ENCODE measurements around the gene DGKD. TPM values are rescaled to one million over a fixed set of nuclear protein-coding genes. Genes with fewer than 3 reads are reported as not detected.

DGKD gene, protein sequence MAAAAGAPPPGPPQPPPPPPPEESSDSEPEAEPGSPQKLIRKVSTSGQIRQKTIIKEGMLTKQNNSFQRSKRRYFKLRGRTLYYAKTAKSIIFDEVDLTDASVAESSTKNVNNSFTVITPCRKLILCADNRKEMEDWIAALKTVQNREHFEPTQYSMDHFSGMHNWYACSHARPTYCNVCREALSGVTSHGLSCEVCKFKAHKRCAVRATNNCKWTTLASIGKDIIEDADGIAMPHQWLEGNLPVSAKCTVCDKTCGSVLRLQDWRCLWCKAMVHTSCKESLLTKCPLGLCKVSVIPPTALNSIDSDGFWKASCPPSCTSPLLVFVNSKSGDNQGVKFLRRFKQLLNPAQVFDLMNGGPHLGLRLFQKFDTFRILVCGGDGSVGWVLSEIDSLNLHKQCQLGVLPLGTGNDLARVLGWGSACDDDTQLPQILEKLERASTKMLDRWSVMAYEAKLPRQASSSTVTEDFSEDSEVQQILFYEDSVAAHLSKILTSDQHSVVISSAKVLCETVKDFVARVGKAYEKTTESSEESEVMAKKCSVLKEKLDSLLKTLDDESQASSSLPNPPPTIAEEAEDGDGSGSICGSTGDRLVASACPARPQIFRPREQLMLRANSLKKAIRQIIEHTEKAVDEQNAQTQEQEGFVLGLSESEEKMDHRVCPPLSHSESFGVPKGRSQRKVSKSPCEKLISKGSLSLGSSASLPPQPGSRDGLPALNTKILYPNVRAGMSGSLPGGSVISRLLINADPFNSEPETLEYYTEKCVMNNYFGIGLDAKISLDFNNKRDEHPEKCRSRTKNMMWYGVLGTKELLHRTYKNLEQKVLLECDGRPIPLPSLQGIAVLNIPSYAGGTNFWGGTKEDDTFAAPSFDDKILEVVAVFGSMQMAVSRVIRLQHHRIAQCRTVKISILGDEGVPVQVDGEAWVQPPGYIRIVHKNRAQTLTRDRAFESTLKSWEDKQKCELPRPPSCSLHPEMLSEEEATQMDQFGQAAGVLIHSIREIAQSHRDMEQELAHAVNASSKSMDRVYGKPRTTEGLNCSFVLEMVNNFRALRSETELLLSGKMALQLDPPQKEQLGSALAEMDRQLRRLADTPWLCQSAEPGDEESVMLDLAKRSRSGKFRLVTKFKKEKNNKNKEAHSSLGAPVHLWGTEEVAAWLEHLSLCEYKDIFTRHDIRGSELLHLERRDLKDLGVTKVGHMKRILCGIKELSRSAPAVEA
- 96.2 and 112 TPM in 2 replicates for total RNA-seq (2013; cell fraction: nucleolus; rRNA removed)
- 22.6 and 29.2 TPM in 2 replicates for total RNA-seq (2014; rRNA removed)
- 25.2 and 25.6 TPM in 2 replicates for total RNA-seq (2014; rRNA removed; fragmentation: Illumina TruSeq; extraction: Trizol)
- 81.9 and 82.7 TPM in 2 replicates for total RNA-seq (2021)
- 55.1 TPM for polyA plus RNA-seq (2011; ENCODE audit: low read depth)
- polyA plus RNA-seq (2011; rRNA removed) = 12.0 and 15.4 TPM in 2 replicates
- 7.8 and 9.9 TPM in 2 replicates for polyA plus RNA-seq (2011; cell fraction: cytosol; rRNA removed)
- polyA plus RNA-seq (2011; cell fraction: nucleus; rRNA removed) = 110 and 119 TPM in 2 replicates
- polyA plus RNA-seq (2012) = 70.0 and 82.2 TPM in 2 replicates
- 18.6 and 28.5 TPM in 2 replicates for polyA plus RNA-seq (2014; fragmentation: Illumina TruSeq; extraction: Trizol)
- 1 to 10 TPM; 2.7 to 3.1 TPM for polyA plus RNA-seq (2014; fragmentation: Nextera tagmentation; extraction: Ambion mirVana)
- 53.5 and 57.9 TPM in 2 replicates for polyA plus RNA-seq (2014; rRNA removed)
- 10 to 100 TPM; 29.2 to 32.1 TPM for polyA plus RNA-seq (2016; fragmentation: Nextera tagmentation; extraction: Ambion mirVana)
- polyA minus RNA-seq (2011; rRNA and poly(A)+ RNA removed) = 25.9 and 28.8 TPM in 2 replicates
- 4.5 and 6.2 TPM in 2 replicates for polyA minus RNA-seq (2011; cell fraction: cytosol; rRNA and poly(A)+ RNA removed)
- 16.9 and 28.6 TPM in 2 replicates for polyA minus RNA-seq (2011; cell fraction: nucleus; rRNA and poly(A)+ RNA removed)
- percentile 70 among the genes with signal in this experiment for Bru-seq, nascent RNA
- BruChase-seq, experiment 1, labeled RNA remaining after a 6-hour chase = percentile 77 among the genes with signal in this experiment
- percentile 69 among the genes with signal in this experiment for BruChase-seq, experiment 2, labeled RNA remaining after a 2-hour chase
- long read RNA-seq, experiment 1, partial matches to known transcripts = 3 of 3 reads
- long read RNA-seq, experiment 1, other reads (novel, unspliced or antisense) = 0 of 3 reads
- long read RNA-seq, experiment 2, partial matches to known transcripts = 1 of 3 reads
- long read RNA-seq, experiment 2, other reads (novel, unspliced or antisense) = 2 of 3 reads

DNA sequence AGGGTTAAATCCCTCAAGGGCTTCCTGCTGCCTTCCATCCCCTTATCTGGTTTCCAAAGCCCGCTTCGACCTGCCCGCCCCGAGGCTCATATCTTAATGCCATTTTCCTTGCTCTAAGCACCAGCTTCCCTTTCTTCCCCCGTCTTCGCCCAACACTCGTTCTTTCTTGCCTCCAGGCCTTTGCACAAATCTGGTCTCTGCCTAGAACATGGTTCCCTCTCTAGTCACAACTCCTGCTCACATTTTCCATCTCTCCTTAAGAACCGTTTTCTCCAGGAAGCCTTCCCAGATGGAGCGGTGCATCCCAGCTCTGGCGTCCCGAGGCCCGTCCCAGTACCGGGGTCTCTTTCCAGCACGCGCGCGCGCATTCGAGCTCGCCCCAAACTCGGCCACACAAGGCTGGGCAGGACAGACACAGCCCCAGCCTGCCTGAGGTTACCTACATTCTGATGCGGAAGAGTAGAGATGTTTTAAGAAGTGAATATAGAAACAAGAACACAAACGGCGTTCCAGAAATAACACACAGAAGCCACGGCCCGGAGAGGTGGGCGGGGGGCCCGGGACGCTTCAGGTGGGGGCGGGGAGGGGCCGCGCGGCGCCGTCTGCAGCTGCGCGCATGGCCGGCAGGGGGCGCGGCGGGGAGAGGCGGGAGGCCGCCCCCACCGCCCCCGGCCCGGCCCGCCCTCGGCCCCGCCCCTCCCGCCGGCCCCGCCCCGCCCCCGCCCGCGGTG, at the start of gene DGKD:
Gene DGKD, plus strand, starts transcription at position 726 of the 731 bp plus-strand sequence. CDS start 25 bp downstream, outside the sequence.
- Histone ChIP-seq H3K9me3 (replicated peaks; ENCODE audit: control insufficient read depth, insufficient read depth, low read length) (no peaks in the 10 kb centered on the region), H3K36me3 (ENCODE audit: control insufficient read depth in 2 of 2, insufficient read depth in 2 of 2, low read length in 1 of 2) (no peaks in the 10 kb centered on the region), H3K27me3 (replicated peaks in 1 of 2; ENCODE audit: control insufficient read depth in 2 of 2, insufficient read depth in 2 of 2, low read length in 1 of 2) (no peaks in the 10 kb centered on the region), H3K4me1 (ENCODE audit: control insufficient read depth, insufficient read depth, low read length) (peaks cover 32% of the 10 kb centered on the region), H3K79me2 (ENCODE audit: control insufficient read depth, insufficient read depth, low read length) (peaks cover 41% of the 10 kb centered on the region), H3K9ac (ENCODE audit: control insufficient read depth, insufficient read depth, low read length) (peak within 1 kb of the TSS; percentile 89), H2AFZ (ENCODE audit: control insufficient read depth, low read depth, low read length) (peak within 1 kb of the TSS; percentile 91), H3K4me3 (peak within 1 kb of the TSS; percentile 85), H3K27ac (ENCODE audit: control insufficient read depth, insufficient read depth) (peak within 1 kb of the TSS; percentile 94), H4K20me1 (ENCODE audit: control insufficient read depth, insufficient read depth) (no peaks in the 10 kb centered on the region), H3K4me2 (ENCODE audit: control insufficient read depth, insufficient read depth) (peak within 1 kb of the TSS; percentile 98)
- intact Hi-C loops (cut with micrococcal nuclease; ENCODE audit: unreplicated experiment) = loop anchor here (2.0 kb wide), 1 partner anchor 89 kb away; no protein-coding TSS in a partner anchor
- RAD21 ChIA-PET (ENCODE audit: unreplicated experiment) = interaction anchor here (1.1 to 1.3 kb wide), 4 partner anchors 65 to 406 kb away, joined by 3 to 4 read pairs (median 3); partner anchors contain the start of gene UGT1A1
- under 1% methylated on average over 29 of the region's 56 CpGs for WGBS (ENCODE audit: insufficient coverage, insufficient replicate concordance, low lambda C conversion rate, missing lambda C conversion rate)
- in situ Hi-C loops (cut with MboI) = no loop called here
- DNase-seq (ENCODE audit: low read depth, low spot score) (no peak), FAIRE-seq (no peak), ATAC-seq (peak; percentile 67)
- SMC1A ChIA-PET (ENCODE audit: uncharacterized antibody, unreplicated experiment) = interaction anchor here (0.7 to 1.3 kb wide), 3 partner anchors 23 to 90 kb away, joined by 3 to 5 read pairs (median 4); no protein-coding TSS in a partner anchor
- CTCF ChIA-PET = interaction anchor here (0.9 to 1.7 kb wide), 6 partner anchors 12 to 89 kb away, joined by 3 to 15 read pairs (median 6); no protein-coding TSS in a partner anchor
- POLR2A ChIA-PET = no interaction called here
- BruUV-seq (replicated peaks) = no TSS peak
- TF ChIP-seq, protein P1, sequence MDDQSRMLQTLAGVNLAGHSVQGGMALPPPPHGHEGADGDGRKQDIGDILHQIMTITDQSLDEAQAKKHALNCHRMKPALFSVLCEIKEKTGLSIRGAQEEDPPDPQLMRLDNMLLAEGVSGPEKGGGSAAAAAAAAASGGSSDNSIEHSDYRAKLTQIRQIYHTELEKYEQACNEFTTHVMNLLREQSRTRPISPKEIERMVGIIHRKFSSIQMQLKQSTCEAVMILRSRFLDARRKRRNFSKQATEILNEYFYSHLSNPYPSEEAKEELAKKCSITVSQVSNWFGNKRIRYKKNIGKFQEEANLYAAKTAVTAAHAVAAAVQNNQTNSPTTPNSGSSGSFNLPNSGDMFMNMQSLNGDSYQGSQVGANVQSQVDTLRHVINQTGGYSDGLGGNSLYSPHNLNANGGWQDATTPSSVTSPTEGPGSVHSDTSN (IDR thresholded peaks at IDR 0.05; ENCODE audit: insufficient replicate concordance, low read depth, low read length) = no peak
- TF ChIP-seq POLR2AphosphoS2 (IDR thresholded peaks at IDR 0.05; ENCODE audit: low read depth, low read length) (no peak), MYB (IDR thresholded peaks at IDR 0.05; ENCODE audit: borderline replicate concordance, low read depth, low read length) (no peak), JUNB (IDR thresholded peaks at IDR 0.05) (no peak), ZBED1 (IDR thresholded peaks at IDR 0.05; ENCODE audit: borderline replicate concordance) (peak; percentile 54; the same call in 1 of the 2 replicates), SMAD1 (IDR thresholded peaks at IDR 0.05; ENCODE audit: low read depth, partially characterized antibody) (no peak), POLR2A (IDR thresholded peaks at IDR 0.05; ENCODE audit: low read depth, low read length) (peak; percentile 93), EED (IDR thresholded peaks at IDR 0.05; ENCODE audit: low read depth) (peak; percentile 51; the same call in 1 of the 2 replicates)
- TF ChIP-seq, protein P2, sequence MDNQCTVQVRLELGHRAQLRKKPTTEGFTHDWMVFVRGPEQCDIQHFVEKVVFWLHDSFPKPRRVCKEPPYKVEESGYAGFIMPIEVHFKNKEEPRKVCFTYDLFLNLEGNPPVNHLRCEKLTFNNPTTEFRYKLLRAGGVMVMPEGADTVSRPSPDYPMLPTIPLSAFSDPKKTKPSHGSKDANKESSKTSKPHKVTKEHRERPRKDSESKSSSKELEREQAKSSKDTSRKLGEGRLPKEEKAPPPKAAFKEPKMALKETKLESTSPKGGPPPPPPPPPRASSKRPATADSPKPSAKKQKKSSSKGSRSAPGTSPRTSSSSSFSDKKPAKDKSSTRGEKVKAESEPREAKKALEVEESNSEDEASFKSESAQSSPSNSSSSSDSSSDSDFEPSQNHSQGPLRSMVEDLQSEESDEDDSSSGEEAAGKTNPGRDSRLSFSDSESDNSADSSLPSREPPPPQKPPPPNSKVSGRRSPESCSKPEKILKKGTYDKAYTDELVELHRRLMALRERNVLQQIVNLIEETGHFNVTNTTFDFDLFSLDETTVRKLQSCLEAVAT (IDR thresholded peaks at IDR 0.05) = 0 out of 2 replicates have a peak, but pooled peaks have one; percentile 56
- TF ChIP-seq, protein P3, sequence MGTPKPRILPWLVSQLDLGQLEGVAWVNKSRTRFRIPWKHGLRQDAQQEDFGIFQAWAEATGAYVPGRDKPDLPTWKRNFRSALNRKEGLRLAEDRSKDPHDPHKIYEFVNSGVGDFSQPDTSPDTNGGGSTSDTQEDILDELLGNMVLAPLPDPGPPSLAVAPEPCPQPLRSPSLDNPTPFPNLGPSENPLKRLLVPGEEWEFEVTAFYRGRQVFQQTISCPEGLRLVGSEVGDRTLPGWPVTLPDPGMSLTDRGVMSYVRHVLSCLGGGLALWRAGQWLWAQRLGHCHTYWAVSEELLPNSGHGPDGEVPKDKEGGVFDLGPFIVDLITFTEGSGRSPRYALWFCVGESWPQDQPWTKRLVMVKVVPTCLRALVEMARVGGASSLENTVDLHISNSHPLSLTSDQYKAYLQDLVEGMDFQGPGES (IDR thresholded peaks at IDR 0.05) = peak; percentile 35; the same call in 1 of the 2 replicates
